Right lobe of liver (tissue), 6 donors: ENCODE results near the gene FAM53A. TPM values are rescaled to one million over a fixed set of nuclear protein-coding genes. Genes with fewer than 3 reads are reported as not detected.
A peak's percentile ranks its signal among the peaks of the same experiment; 100 is the strongest.

ENCODE experiments used
- ATAC-seq, 4 donors: fragments of 200-7000 bp; cut with Tn5 transposase; one replicate each; pipeline ENCODE4 v1.9.1; 2020; ENCODE audit warnings: mild to moderate bottlenecking in 4 of 4, moderate library complexity in 4 of 4
- DNase-seq, 3 donors: peaks; one replicate each; pipeline ENCODE4 v3.0.0-alpha.2; 2020
- H3K27ac ChIP-seq, 3 donors: fragments of 200-600 bp; one replicate each; pipeline ENCODE4 v1.8.0; 2022
- H3K27me3 ChIP-seq, 2 donors: fragments of 200-600 bp; one replicate each; pipeline ENCODE4 v1.8.0; 2022
- H3K36me3 ChIP-seq, 4 donors: fragments of 200-600 bp; sonication (generic) in 1 of 4; one replicate each; pipeline versions ENCODE4 v1.5.1 to v1.8.0; 2017 to 2022; ENCODE audit warnings: control low read depth in 1 of 4
- H3K4me1 ChIP-seq, 4 donors: fragments of 200-600 bp; sonication (generic) in 1 of 4; one replicate each; pipeline versions ENCODE4 v1.5.1 to v1.8.0; 2017 to 2022; ENCODE audit warnings: control low read depth in 1 of 4
- H3K4me3 ChIP-seq, 3 donors: fragments of 200-600 bp; one replicate each; pipeline ENCODE4 v1.8.0; 2022
- H3K9me3 ChIP-seq, 4 donors: fragments of 200-600 bp; sonication (generic) in 1 of 4; one replicate each; pipeline versions ENCODE4 v1.5.1 to v1.8.0; 2017 to 2022; ENCODE audit warnings: control low read depth in 1 of 4
- POLR2A ChIP-seq: fragments of 450-650 bp; IDR thresholded peaks from one replicate; pipeline ENCODE4 v1.6.1; 2017; ENCODE audit warnings: antibody characterized with exemption, mild to moderate bottlenecking
- WGBS: methylation state at CpG from one replicate; pipeline ENCODE4 v1.1.6; 2018; ENCODE audit warnings: low coverage, low lambda C conversion rate; ENCODE audit not compliant: insufficient coverage; ENCODE audit errors: missing lambda C conversion rate; 5-methylcytosine and 5-hydroxymethylcytosine counted together
- intact Hi-C, 2 donors: fragments of 100-400 bp; cut with DNase I; formaldehyde crosslinking; loops; one replicate each; pipeline versions ENCODE4 v1.11.2 to v1.14.1; 2022
- total RNA-seq, 6 experiments: library from RNA; depleted of rRNA in 2 of 6; stranded (reverse); fragments of >200 nt in 2 of 6; fragmentation: NEBNext Ultra II Directional in 3 of 6; extraction: Animal tissue kit (Norgen Biotek cat#: 25700) in 3 of 6; gene quantifications; one replicate each; pipeline versions ENCODE4 v1.1.0 to v1.2.4, GENCODE V29; 2016 to 2023
- TF ChIP-seq, protein P1 (sequence below), 4 donors: fragments of 200-600 bp in 3 of 4; fragments of 450-650 bp in 1 of 4; IDR thresholded peaks; one replicate each; pipeline versions ENCODE4 v1.5.1 to v1.8.0; 2016 to 2022; ENCODE audit warnings: antibody characterized with exemption in 4 of 4, mild to moderate bottlenecking in 2 of 4
- donor health status: DM: no; HTN: yes; CAD: no.
- donor health status: DM: no; HTN: no; CAD: no.
- donor health status: DM: no; HTN: no; CAD: no.
- donor health status: DM: no; HTN: yes; CAD: no.
- donor health status: DM: no; HTN: yes; CAD: no.

Gene FAM53A
- total RNA-seq, 6 experiments from 2014 or later: 0.56 to 3.5 (median 0.74) TPM

DNA sequence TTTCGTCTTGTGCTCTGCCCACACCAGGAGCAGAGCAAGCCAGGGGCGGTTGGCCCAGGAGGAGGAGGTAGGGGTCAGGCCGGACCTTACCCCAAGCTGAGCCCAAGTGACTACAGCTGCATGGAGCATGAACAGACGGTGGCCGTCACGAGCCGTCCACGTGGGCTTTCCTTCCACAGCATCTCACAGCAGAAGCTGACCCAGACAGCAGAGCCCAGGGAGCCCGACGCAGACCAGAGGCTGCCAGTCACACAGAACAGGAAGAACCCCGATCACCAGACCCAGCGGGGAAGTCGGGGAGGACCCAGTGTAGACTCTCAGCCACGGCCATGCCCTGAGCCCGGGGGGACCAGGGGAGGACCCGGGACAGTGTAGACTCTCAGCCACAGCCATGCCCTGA lies 58.0 kb downstream of the FAM53A start:
- intact Hi-C loops: loop anchor here (5.0 to 10.0 kb wide), 2 partner anchors 261 to 274 kb away; no protein-coding TSS in a partner anchor
- Histone ChIP-seq H3K4me1 (no peaks in the 10 kb centered on the region), H3K36me3 (no peaks in the 10 kb centered on the region), H3K4me3 (no peak overlapping the region), H3K27ac (no peak overlapping the region), H3K9me3 (no peaks in the 10 kb centered on the region), H3K27me3 (no peaks in the 10 kb centered on the region)
- WGBS: no CpG with 5 or more reads among the region's 16 CpGs
- TF ChIP-seq, protein P1, sequence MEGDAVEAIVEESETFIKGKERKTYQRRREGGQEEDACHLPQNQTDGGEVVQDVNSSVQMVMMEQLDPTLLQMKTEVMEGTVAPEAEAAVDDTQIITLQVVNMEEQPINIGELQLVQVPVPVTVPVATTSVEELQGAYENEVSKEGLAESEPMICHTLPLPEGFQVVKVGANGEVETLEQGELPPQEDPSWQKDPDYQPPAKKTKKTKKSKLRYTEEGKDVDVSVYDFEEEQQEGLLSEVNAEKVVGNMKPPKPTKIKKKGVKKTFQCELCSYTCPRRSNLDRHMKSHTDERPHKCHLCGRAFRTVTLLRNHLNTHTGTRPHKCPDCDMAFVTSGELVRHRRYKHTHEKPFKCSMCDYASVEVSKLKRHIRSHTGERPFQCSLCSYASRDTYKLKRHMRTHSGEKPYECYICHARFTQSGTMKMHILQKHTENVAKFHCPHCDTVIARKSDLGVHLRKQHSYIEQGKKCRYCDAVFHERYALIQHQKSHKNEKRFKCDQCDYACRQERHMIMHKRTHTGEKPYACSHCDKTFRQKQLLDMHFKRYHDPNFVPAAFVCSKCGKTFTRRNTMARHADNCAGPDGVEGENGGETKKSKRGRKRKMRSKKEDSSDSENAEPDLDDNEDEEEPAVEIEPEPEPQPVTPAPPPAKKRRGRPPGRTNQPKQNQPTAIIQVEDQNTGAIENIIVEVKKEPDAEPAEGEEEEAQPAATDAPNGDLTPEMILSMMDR (IDR thresholded peaks at IDR 0.05): no peak
- no peak for TF ChIP-seq POLR2A
- DNase-seq (no peak), ATAC-seq (peak in 2 of 4 donors; percentile 19 to 26)

DNA sequence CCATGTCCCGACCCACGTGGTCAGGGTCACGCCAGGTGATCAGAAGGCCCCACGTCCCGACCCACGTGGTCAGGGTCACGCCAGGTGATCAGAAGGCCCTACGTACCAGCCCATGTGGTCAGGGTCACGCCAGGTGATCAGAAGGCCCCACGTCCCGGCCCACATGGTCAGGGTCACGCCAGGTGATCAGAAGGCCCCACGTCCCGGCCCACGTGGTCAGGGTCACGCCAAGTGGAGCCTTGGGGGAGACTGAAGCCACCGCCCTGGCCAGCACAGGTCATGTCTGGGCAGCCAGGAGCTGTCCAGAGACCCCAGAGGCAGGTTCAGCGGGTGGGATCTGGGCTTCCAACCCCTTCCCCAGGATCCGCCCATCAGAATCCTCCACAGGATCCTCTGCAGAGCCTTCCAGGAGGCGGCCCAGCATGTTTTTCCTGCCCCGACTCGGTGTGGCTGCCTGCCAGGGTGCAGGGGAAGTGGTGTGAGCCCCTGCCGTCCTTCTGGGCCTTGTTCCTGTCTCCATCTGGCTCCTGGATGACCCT lies 58.4 kb downstream of the FAM53A start:
- DNase-seq: peak in 1 of 3 donors; percentile 42
- H3K9me3 ChIP-seq: no peaks in the 10 kb centered on the region
- no peak overlapping the region for H3K4me3 ChIP-seq
- TF ChIP-seq, protein P1 (IDR thresholded peaks at IDR 0.05): no peak
- no peak for TF ChIP-seq POLR2A
- H3K36me3 ChIP-seq: no peaks in the 10 kb centered on the region
- H3K27ac ChIP-seq: no peak overlapping the region
- H3K4me1 ChIP-seq: no peaks in the 10 kb centered on the region
- ATAC-seq: peak in 3 of 4 donors; percentile 8 to 45 (median 16)
- intact Hi-C loops: loop anchor here (5.0 to 10.0 kb wide), 2 partner anchors 261 to 273 kb away; no protein-coding TSS in a partner anchor
- H3K27me3 ChIP-seq: no peaks in the 10 kb centered on the region
- no CpG with 5 or more reads among the region's 23 CpGs for WGBS

DNA sequence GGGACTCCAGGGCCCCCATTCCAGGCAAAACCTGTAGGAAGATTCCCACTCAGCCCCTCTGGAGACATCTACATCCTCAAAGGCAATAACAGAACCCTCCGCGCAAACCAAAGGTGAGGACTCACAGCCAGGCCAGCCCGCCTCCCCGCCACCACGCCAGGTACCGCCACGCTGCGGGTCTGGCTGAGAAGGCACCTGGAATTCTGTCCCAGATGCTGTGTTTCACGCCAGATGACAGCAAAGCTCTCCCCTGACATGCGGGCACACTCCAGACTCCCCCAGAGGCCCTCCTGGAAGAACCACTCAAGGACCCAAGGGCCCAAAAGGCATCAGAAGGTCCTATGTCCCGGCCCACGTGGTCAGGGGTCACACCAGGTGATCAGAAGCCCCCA lies 59.6 kb downstream of the FAM53A start:
- no CpG with 5 or more reads among the region's 12 CpGs for WGBS
- H3K27ac ChIP-seq: no peak overlapping the region
- DNase-seq (no peak), ATAC-seq (no peak)
- no peaks in the 10 kb centered on the region for H3K4me1 ChIP-seq
- H3K9me3 ChIP-seq: no peaks in the 10 kb centered on the region
- TF ChIP-seq, protein P1 (IDR thresholded peaks at IDR 0.05): no peak
- no peak for TF ChIP-seq POLR2A
- H3K27me3 ChIP-seq: no peaks in the 10 kb centered on the region
- intact Hi-C loops: loop anchor here in 1 of 2 donors (10.0 kb wide), 1 partner anchor 260 kb away; no protein-coding TSS in a partner anchor
- H3K36me3 ChIP-seq: no peaks in the 10 kb centered on the region
- H3K4me3 ChIP-seq: no peak overlapping the region

DNA sequence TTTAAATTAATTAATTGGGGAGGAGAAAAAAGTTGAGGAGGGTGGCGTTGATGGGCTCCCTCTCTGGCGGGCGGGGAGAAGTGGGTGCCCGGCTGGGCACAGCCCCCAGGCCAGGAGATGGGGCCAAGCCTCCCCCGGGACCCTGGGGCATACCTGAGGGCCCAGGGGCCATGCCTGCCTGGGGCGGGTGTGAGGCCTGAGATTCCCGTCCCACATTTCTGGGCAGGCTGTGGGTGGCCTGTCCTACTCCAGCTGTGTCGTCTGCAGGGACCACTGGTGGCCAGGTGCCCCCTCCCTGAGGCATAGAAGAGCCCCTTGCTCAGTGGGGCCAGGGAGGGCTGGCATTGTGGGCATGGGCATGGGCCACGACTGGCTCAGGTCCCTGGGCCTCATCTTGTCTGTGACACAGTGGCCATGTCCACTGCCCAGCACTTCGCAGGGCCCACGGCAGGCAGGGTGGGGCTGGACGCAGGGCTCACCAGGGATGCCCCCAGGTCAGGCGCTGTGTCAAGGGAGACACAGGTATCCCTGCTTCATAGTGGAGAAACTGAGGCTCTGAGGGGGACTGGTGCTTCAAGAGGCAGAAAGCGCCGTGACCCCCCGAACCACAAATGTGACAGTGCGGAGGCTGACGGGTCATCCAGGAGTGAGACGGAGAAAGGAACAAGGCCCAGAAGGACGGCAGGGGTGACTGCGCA lies 60.1 kb downstream of the FAM53A start:
- Histone ChIP-seq H3K27ac (no peak overlapping the region), H3K27me3 (no peaks in the 10 kb centered on the region), H3K9me3 (no peaks in the 10 kb centered on the region), H3K4me3 (no peak overlapping the region), H3K4me1 (no peaks in the 10 kb centered on the region), H3K36me3 (no peaks in the 10 kb centered on the region)
- ATAC-seq: no peak
- no peak for TF ChIP-seq POLR2A
- TF ChIP-seq, protein P1 (IDR thresholded peaks at IDR 0.05): no peak
- 86% methylated on average over 4 of the region's 21 CpGs for WGBS
- no peak for DNase-seq
- intact Hi-C loops: loop anchor here in 1 of 2 donors (10.0 kb wide), 1 partner anchor 259 kb away; no protein-coding TSS in a partner anchor
